GM21360 (cell line): ENCODE results near the gene CCDC69.
A peak's percentile ranks its signal among the peaks of the same experiment; 100 is the strongest.

Experiments
- ATAC-seq: cut with Tn5 transposase; IDR thresholded peaks from one replicate; pipeline ENCODE4 v1.9.1; 2021; ENCODE audit warnings: mild to moderate bottlenecking, moderate library complexity; ENCODE audit not compliant: unreplicated experiment

The CCDC69 gene

GRCh38 chr5:151171529-151171928 lies 52.4 kb downstream of the CCDC69 start:
- ATAC-seq, result no peak

GRCh38 chr5:151168602-151169344 lies 55.1 kb downstream of the CCDC69 start:
- ATAC-seq, result no peak

GRCh38 chr5:151167022-151167421 lies 56.9 kb downstream of the CCDC69 start:
- no peak for ATAC-seq

GRCh38 chr5:151164687-151165392 lies 59.1 kb downstream of the CCDC69 start:
- ATAC-seq, result peak; percentile 89

DNA sequence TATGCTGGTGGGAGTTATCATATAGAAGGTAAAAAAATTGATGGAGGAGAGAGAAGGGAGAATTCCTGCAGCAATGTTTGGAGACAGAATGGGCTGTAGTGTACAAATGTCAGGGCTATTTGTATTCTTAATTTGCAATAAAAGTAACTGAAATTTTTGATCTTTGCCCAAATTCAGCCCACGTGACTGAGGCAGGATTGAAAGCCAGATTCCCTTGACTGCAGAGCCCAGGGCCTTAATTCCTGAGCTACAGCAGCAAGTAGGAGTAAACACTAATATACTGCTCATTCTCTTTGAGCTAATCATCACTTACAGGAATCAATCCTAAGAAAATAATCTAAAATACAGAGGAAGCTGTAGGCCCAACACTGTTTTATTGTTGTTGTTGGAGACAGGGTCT lies 61.1 kb downstream of the CCDC69 start:
- no peak for ATAC-seq

DNA sequence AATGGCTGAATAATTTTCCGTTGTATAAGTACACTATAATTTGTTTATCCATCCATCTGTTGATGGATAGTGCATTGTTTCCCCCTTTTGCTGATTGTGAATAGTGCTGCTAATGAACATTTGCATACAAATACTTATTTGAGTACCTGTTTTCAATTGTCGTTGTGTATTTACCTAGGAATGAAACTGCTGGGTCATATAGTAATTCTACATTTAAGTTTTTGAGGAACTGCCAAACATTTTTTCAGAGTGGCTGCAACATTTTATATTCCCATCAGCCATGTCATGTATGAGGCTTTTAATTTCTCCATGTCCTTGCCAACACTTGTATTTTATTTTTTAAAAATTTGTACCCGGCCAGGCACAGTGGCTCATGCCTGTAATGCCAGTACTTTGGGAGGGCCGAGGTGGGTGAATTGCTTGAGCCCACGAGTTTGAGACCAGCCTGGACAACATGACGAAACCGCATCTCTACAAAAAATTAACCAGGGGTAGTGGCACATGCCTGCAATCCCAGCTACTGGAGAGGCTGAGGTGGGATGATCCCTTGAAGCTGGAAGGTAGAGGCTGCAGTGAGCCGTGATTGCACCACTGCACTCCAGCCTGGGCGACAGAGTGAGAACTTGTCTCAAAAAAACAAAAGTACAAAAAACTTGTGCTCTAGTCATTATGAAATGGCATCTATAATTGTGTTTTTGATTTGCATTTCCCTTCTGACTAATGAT lies 64.1 kb downstream of the CCDC69 start:
- ATAC-seq, result no peak

- peak; percentile 22 for ATAC-seq
These were observed 65.6 kb downstream of the CCDC69 start for GRCh38 chr5:151158287-151158661.

GRCh38 chr5:151157426-151158286 lies 66.2 kb downstream of the CCDC69 start, which contains the start of gene ANXA6:
Gene ANXA6, minus strand, starts transcription at chr5:151157779. Its CDS starts 9,878 bp downstream, at chr5:151147901.
- ATAC-seq, result peak; percentile 46

GRCh38 chr5:151156507-151157420 lies 67.1 kb downstream of the CCDC69 start:
- ATAC-seq, result no peak

DNA sequence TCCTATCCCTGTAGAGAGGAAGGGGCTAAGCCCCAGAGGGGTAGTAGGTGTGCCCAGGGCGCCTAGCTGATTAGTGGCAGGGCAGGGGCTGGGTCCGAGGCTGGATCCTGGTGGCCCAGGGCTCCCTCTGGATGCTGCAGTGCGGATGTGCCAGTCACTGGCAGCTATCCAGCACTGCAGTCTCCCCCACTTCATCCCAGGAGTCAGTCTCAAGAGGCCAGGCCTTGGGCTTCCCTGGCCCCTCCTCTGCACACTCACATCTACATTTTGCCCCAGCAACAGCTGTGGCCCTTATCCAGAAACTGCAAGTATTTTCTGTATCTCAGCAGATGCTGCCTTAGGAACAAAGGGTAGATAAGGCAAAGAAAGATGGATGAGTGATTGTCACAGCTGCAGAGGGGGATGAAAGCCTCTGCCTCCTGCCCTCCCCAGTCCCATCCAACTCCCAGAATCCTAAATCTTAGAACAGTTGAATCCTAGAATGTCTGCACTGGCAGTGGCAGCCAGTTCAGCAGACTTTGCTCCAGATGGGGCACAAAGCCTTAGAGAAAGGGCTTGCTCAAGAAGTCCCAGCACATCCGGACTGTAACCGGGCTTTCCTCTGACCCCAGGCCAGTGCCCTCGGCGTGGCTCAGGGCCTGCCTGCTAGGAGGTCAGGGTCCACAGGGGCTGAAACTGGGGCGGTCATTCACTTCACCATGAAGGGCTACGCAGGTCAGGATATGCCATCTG lies 68.0 kb downstream of the CCDC69 start:
- no peak for ATAC-seq

DNA sequence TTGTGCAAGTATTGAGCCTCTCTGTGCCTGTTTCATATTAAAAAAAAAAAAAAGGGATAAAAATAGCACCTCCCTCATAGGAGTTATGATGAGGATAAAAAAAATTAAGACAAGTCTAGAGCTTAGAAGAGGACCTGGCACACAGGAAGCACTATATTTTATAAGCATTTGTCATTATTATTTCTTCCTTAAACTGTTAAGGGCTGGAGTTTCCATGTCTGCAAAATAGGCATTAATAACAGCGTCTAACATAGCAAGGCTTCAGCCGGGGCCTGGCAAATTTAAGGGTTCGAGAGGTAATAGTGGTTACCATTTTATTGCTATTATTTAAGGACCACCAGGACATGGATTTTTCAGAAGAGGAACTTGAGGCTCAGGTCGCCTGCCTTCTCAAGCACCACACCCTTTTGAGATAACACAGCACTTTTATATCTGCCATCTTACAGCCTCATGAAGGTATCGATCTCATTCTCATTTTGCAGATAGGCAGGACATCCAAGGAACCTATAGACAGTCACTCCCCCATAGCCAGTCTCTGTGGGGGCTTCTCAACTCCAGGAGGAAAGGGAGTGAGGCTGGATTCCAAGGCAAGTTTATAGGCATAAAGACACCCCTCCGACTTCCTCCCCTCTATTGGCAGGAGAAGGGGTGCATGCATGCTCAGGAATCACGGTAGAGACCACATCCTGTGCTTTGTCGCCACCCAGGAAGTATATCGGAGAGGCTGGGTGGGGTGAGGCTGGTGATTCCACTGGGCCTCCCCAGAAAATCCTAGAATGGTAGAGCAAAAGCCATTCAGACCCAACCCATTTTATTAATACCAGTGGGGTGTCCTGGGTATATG lies 68.7 kb downstream of the CCDC69 start:
- no peak for ATAC-seq

- no peak for ATAC-seq
These were observed 70.1 kb downstream of the CCDC69 start for GRCh38 chr5:151153766-151154272.

GRCh38 chr5:151153300-151153699 lies 70.6 kb downstream of the CCDC69 start:
- ATAC-seq, result no peak

- no peak for ATAC-seq
These were observed 72.1 kb downstream of the CCDC69 start for GRCh38 chr5:151151793-151152192.

- no peak for ATAC-seq
These were observed 72.6 kb downstream of the CCDC69 start for GRCh38 chr5:151151263-151151660.

GRCh38 chr5:151150471-151151262 lies 73.2 kb downstream of the CCDC69 start:
- peak; percentile 37 for ATAC-seq

DNA sequence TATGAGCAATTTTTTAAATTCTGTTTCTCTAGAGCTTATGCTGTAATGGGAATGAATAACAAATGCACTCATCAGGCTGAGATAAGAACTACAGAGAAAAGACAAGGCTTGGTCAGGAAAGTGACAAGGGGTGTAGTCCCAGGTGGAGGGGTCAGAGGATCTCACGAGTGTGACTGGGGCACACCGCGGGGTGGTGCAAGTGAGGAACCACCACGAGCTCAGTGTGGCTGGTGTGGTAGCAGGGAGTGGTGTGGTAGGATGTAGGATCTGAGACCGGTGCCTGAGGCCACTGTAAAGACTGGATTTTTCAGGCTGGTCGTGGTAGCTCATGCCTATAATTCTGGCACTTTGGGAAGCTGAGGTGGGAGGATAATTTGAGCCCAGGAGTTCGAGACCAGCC lies 75.3 kb downstream of the CCDC69 start:
- ATAC-seq, result no peak
